Vagina (tissue), 2 donors: ENCODE data around the gene NGB.

Experiments
- POLR2A ChIP-seq, 2 donors: fragments of 450-650 bp; IDR thresholded peaks; one replicate each; pipeline ENCODE4 v1.6.1; 2017; ENCODE audit warnings: antibody characterized with exemption in 2 of 2, mild to moderate bottlenecking in 2 of 2, moderate library complexity in 2 of 2
- POLR2AphosphoS5 ChIP-seq, 2 donors: sonication (generic); formaldehyde crosslinking; IDR thresholded peaks; one replicate each; pipeline ENCODE4 v1.9.0; 2017; ENCODE audit warnings: antibody characterized with exemption in 2 of 2, mild to moderate bottlenecking in 2 of 2, low read depth in 1 of 2; ENCODE audit not compliant: insufficient read depth in 1 of 2
- TF ChIP-seq, protein P1 (sequence below), 3 experiments: fragments of 450-650 bp in 2 of 3; fragments of 200-600 bp in 1 of 3; sonication (generic) in 1 of 3; IDR thresholded peaks; one replicate each; pipeline ENCODE4 v1.5.1; 2017 to 2019; ENCODE audit warnings: antibody characterized with exemption in 3 of 3, mild to moderate bottlenecking in 2 of 3, moderate library complexity in 2 of 3

DNA sequence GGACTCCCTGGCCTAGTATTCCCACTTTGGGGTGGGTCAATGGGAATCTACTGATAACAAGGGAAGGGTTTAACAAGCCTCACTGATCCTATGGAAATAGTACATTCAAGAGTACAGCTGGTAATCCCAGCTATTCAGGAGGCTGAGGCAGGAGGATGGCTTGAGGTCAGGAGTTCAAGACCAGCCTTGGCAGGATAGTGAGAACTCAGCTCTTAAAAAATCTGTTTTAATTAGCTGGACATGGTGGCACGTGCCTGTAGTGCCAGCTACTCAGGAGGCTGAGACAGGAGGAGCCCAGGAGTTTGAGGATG is 45.1 kb upstream of the NGB start:
- TF ChIP-seq POLR2AphosphoS5 (IDR thresholded peaks at IDR 0.05; ENCODE audit: insufficient read depth in 1 of 2, low read depth in 1 of 2) = no peak
- TF ChIP-seq, protein P1, sequence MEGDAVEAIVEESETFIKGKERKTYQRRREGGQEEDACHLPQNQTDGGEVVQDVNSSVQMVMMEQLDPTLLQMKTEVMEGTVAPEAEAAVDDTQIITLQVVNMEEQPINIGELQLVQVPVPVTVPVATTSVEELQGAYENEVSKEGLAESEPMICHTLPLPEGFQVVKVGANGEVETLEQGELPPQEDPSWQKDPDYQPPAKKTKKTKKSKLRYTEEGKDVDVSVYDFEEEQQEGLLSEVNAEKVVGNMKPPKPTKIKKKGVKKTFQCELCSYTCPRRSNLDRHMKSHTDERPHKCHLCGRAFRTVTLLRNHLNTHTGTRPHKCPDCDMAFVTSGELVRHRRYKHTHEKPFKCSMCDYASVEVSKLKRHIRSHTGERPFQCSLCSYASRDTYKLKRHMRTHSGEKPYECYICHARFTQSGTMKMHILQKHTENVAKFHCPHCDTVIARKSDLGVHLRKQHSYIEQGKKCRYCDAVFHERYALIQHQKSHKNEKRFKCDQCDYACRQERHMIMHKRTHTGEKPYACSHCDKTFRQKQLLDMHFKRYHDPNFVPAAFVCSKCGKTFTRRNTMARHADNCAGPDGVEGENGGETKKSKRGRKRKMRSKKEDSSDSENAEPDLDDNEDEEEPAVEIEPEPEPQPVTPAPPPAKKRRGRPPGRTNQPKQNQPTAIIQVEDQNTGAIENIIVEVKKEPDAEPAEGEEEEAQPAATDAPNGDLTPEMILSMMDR (IDR thresholded peaks at IDR 0.05) = no peak
- no peak for TF ChIP-seq POLR2A (IDR thresholded peaks at IDR 0.05)
